GM19193 (cell line): ENCODE data around the gene UBQLN4.

Experiments
- POLR2A ChIP-seq: IDR thresholded peaks from 4 replicates; pipeline ENCODE4 v1.6.1; 2011; ENCODE audit not compliant: insufficient read depth, insufficient read length; ENCODE audit errors: extremely low read depth

Gene UBQLN4

DNA sequence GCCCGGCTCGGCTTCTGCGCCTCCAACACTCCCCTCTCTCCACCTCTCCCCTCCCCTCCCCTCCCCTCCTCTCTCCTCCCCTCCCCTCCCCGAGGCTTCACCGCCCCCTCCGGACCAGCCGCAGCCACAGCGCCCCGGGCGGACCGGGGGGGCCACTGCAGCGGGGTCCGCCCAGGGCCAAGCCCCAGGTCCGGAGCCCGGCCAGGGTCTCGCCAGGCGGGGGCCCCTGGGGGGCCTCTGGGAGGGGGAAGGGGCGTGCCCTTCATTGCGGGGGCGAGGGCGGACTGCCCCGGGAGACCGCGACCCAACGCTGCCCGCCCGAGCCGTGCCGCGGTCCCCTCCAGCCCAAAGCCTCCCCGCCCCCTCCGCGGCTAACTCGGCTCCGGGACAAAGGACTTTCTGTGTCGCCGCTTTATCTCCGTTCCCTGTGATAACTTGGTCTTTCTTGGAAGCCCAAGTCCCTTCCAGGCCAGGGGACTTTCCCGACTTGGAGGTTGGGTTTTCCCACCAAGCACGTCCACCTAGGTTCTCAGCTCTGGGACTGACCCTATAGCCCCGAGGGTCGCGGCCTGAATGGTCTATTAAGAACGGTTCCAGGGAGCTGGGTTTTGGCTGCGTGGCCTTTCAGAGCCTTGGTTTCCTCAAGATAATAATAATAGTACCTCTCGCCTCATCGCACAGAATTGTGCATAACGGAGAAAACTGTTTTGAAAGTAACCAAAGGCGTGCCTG is at the start of gene UBQLN4:
UBQLN4 (minus strand) TSS at position 31 of the 732 bp plus-strand sequence. CDS start 97 bp downstream, outside the sequence.
- peak; percentile 31 for TF ChIP-seq POLR2A

DNA sequence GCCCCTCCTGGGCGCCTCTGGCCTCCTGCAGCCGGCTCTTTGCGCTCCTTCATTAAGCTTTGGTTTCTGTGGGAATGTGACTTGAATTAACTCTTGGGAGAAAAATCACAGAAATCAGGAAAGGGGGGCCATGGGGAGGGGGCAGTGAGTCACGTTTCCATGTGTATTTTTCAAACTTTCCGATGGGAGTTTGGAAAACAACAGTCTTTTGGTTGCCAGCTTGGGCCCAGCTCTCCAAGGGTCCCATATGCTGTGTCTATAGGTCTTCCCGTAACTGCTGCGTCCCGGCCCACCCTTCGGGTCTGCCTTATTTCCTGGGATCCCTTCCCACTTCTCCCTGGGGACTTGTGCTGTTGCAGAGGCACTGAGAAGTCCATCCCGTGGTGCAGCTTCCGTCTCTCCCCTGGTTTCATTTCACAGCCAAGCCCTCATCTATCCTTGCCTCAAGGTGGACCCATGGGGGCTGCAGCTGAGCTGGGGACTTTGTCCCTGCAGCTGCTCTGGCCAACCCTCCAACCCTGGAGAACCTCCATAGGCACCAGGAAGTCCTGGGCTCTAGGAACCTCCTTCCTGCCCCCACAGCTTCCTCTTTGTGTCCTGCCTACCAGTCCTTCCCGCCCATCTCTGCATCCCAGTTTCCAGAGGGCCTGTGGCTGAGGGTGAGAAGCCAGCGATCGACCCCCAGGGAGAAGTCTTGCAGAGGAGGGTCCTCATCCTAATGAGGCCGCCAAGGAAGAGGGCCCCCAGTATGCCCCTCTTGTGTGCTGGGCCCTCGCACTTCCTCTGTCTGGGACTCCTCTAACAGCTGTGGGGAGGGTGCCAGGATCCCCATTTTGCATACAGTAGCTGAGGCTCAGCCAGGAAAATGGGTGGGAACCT is 49.3 kb upstream of the UBQLN4 start:
- TF ChIP-seq POLR2A: no peak

DNA sequence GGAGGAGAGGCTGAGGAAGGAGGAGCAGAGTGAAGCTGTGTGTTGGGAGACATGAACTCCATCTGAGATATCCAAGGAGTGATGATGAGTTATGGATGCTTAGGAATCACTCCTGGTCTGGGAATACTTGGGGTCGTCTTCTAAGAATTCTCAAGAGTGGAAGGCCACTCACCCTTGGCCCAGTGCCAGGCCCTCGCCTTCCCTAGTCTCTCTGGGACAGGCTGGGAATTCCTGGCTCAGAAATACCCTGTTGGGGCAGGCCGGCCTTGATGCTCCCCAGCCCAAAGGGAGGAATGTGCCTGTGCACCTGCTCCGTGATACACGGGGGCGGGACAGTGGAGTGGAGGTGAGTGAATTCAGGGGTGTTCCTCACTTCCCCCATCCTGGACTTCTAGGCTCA is 48.3 kb upstream of the UBQLN4 start:
- no peak for TF ChIP-seq POLR2A

DNA sequence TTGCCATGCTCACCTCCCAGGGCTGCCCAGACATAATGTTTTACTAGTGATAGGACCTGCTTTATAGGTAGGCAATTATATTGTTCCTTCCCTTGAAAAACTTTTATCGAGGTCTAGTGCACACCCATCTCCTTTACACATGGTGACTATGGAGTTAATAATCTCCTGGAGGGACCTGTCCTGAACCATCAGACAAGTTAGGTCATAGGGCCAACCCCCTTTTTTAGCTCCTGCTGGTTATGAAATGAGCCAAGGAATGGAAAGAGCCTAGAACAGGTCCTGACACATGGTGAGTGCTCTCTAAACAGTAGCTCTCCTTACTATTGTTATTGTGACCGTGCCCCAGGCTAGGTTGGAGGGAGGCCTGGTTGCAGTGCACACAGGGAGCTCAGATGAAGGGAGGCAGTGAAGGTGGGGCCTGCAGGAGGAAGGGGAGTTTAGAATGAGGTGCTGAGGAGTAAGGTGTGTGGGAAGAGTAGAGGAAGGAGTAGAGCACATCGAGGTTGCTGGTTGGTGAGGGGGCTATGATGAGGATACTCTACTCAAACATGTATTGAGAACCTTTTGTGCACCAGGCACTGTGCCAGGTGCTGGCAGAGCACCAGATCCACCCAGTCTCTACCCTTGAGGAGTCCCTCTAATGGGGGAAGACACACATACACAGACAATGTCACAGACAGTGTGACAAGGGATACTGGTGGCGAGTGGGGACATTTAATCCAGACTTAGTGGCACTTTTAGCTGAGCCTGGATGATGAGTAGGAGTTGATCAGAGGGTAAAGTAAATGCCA is 46.8 kb upstream of the UBQLN4 start:
- no peak for TF ChIP-seq POLR2A

DNA sequence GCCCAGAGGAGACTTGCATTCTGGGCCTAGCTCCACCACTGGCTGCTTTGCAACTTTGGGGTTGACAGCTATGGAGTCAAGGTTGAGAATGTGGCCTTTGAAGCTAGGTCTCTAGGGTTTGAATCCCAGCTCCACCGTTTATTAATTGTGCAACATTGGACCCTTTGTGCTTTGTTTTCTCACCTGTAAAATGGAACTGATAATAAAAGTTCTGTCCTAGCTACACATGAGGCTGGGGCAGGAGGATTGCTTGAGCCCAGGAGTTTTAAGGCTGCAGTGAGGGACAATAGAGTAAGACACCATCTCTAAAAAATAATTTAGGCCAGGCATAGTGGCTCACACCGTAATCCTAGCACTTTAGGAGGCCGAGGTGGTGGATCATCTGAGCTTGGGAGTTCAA is 45.7 kb upstream of the UBQLN4 start:
- TF ChIP-seq POLR2A: no peak

DNA sequence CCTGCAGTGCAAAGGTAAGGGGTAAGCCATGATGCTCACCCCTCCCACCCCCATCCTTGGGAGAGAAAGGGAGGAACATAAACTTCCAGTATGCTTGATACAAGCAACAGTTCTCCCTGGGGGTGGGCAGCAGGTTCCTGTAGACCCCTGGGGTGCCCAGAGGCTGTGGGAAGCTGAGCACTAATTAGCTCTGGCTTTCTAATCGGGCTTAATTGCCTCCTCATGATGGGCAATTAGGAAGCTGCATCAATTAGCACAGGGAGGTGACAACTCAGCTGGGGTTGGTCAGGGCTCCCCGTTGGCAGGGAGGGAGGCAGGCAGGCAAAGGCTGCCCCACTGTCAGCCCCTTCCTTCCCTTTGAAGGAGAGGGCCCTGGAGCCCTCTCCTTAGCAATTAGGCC is 45.2 kb upstream of the UBQLN4 start:
- no peak for TF ChIP-seq POLR2A

DNA sequence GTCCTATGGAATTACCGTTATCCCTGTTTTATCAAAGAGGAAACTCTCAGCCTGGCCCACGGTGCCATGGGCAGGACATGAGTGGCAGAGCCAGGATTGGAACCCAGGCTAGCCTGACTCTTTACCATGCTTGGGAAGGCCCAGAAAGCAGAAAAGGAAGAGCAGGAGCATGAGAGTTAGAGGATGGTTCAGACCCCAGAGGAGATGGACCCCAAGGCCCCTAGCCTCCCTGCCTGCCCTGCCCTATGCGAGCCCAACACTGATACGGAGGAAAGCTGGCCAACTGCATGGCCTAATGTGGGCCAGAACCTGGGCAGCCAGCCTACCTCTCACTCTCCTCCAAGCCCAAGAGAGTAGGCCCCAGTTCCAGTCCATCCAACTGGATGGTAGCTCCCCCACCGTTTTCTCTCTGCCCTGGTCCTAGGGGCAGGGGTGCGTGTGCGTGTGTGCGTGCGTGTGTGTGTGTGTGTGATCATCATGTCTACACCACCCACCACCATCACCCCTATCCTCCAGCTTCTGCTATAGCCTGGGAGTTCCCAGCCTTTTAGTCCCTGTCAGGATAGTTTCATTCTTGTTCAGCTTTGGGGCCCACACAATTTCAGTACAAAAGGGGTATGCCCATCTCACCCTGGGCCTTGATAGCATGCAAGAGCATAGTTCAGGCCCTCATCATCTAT is 44.0 kb upstream of the UBQLN4 start:
- peak; percentile 14 for TF ChIP-seq POLR2A

DNA sequence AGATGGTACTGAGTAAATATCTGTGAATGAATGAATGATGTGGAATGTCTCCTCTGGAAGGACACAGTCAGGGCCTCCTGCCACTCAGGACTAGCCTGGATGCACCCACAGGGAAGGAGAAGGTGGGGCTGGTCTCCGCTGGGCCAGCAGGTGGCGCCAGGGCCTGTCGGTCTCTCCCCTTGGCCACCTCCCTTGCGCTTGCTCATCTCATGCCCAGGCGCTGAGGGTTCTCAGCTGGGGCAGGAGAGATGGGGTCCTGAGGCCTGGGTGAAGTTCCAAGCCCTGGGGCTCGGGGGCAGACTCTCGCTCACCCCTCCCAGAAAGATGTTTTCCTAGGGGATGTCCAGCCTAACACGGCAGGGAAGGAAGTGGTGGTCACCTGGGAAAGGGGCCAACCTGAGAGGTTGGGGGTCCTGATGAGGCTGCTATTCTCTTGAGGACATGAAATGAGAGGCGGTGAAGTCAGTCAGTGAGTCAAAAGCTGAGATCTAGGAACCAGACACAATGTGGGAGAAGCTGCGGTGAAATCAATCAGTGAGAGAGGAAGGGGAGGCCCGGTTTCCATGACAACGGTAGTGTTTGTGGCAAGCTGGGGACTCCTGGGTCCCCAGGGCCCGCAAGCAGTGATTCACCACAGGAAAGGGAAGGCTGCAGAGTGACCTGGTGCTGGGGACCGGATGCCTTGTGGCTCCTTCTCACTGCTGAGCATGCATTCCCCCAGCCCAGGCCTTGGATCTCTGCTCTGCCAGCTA is 43.2 kb upstream of the UBQLN4 start:
- no peak for TF ChIP-seq POLR2A

DNA sequence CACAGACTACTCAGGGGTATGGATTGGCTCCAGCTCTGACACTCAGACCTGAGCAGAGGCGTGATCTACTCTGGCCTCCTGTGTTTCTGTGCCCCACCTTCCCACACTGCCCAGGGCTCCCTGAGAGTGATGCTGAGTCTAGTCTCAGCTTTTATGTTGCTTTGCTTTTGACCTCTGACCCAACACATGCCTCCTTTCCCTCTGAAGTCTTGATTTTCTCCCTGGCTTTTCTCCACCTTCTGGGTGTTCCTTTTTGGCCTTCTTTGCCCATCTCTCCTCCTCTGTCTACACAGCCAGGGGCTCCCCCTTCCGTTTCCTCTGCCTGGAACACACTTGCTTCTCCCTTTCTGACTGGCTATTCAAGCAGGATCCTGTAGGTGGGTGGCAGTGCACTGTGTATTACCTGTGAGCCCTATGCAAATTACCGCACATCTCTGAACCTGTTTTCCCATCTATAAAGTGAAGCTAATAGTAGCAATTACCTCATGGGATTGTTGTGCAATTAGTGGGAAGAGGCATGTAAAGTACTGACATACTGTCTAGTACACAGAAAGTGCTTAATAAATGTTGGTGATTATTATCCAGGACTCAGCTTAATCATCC is 42.4 kb upstream of the UBQLN4 start:
- TF ChIP-seq POLR2A: no peak

DNA sequence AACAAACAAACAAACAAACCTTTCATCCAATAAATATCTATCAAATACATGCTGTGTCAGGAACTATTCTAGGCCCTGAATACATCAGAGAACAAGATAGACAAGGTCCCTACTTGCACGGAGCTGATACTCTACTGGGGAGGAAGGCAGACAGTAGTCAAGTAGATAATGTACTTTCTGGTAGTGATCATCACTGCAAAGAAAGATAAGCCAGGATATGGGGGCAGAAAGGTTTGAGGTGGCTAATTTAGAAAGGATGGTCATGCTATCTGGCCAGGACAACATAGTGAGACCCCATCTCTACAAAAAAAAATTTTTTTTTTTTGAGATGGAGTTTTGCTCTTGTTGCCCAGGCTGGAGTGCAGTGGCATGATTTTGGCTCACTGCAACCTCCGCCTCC is 38.0 kb upstream of the UBQLN4 start:
- no peak for TF ChIP-seq POLR2A

DNA sequence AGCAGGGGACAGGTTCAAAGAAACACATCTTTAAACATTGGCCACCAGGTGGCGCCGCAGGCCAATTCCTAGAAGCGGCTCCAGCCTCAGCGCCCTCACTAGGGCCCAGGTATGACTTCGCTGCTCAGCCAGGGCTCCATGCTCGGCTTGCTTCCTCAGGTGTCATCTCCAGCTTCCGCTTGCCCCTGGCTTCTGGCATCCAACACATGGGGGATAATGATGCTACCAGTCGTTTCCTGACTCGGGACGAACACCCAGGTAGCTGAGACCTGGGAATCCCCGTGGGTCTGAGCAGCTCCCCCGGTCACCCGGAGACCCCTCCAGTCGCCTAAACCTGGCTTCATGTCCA is 37.2 kb upstream of the UBQLN4 start:
- TF ChIP-seq POLR2A: no peak

DNA sequence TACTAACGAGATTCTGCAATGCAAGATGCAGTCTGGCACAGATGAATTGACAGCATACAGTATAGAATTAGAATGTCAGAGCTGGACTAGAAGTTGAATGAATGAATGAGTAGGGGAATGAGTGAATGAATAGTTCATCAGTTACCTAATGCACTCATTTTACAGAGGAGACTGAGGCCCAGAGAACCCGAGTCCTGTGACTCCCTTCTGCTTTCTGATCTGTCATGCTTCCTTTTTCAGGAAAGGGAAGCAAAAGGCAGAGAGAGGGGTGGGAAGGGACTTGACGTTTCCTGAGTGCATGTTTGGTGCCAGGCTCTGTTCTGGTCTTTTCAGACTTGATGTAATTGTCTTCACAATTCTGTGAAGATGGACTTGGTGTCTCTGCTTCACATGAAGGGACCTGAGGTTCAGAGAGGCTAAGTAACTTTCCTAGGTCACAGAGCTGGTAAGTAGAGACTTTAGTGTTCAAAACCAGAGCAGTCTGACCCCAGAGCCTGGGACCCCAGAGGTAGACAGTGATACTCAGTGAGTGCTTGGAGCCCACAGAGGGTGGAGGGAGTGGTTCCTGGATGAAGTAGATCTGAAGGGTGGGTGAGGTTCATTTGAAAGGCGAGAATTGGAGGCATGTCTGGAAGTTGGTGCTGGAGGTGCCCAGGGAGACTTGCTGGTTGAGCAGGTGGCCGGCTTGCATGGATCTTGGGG is 36.7 kb upstream of the UBQLN4 start:
- TF ChIP-seq POLR2A: no peak

DNA sequence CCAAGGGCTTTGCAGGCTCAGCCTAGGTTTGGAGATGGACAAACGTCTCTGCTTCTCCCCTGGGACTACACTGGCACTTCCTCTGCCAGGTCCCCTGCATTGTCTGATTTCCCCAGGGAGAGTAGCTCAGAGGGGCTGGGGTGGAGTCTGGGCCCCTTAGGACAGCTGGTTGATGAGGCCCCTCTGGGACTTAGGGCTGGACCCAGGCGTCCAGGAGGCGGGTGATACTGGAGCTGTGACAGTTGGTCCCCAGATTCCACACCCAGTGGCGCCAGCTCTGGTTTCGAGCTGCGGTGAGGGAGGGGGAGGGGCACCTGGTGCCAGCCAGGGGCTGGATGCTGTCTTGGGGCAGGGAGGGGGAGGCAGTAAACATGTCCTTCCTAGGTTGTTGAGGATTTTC is 36.1 kb upstream of the UBQLN4 start:
- no peak for TF ChIP-seq POLR2A
